ENCODE results near the gene NR5A1. TPM values are rescaled to one million over a fixed set of nuclear protein-coding genes. Genes with fewer than 3 reads are reported as not detected.

NR5A1 gene
- total and polyA plus RNA-seq, 2 of the 13 experiments (the other 11 are each of a cell fraction or from before 2014, with no cell fraction given) = 28.9 to 44.7 TPM

- TF ChIP-seq CTCF (CRISPR knock-in tag; IDR thresholded peaks at IDR 0.05) (no peak), XBP1 (CRISPR knock-in tag; IDR thresholded peaks at IDR 0.05) (no peak), THRA (CRISPR knock-in tag; IDR thresholded peaks at IDR 0.05; ENCODE audit: borderline replicate concordance) (no peak), ZNF275 (CRISPR knock-in tag; IDR thresholded peaks at IDR 0.05; ENCODE audit: borderline replicate concordance) (no peak)
Measured at GRCh38 chr9:124499216-124499615, 8.0 kb downstream of the NR5A1 start (continued).

- in situ Hi-C loops (cut with HindIII; ENCODE audit: extremely low pct_ligation_motif_present, low pct_unique_long_range_greater_than_20kb) = no loop called here
- CTCF ChIA-PET (ENCODE audit: low intra/inter-chr PET ratio, low total read pairs) = no interaction called here
- no peak for FAIRE-seq
Measured at GRCh38 chr9:124498499-124499146, 8.6 kb downstream of the NR5A1 start.

More at GRCh38 chr9:124498499-124499146, 8.6 kb downstream of the NR5A1 start:
- H3K27ac ChIP-seq (ENCODE audit: extremely low read length, insufficient read depth, low read length) = peak overlapping the region; percentile 50
- H3K79me2 ChIP-seq (ENCODE audit: insufficient read depth, low read length) = no peaks in the 10 kb centered on the region
- H3K9ac ChIP-seq (ENCODE audit: insufficient read depth, low read depth, low read length) = no peak overlapping the region
- peak overlapping the region in 1 of 3 experiments; percentile 9; a peak in 1 of 6 replicates for H3K4me3 ChIP-seq (replicated peaks in 1 of 3; ENCODE audit: insufficient read depth in 1 of 3, low read depth in 2 of 3, low read length in 3 of 3)
- peaks cover 10 to 15% of the 10 kb centered on the region in 2 experiments; a peak in 2 of 5 replicates for H3K36me3 ChIP-seq (replicated peaks in 1 of 2; ENCODE audit: control insufficient read depth in 1 of 2, insufficient read depth in 2 of 2, low read length in 2 of 2)
- no peak overlapping the region for H2AFZ ChIP-seq (ENCODE audit: low read length)
- ATAC-seq (peak; percentile 3; the same call in 2 of the 3 replicates), DNase-seq (ENCODE audit: low spot score) (no peak)
- peak overlapping the region; percentile 35 for H3K4me2 ChIP-seq (ENCODE audit: low read depth, low read length)
- peak; percentile 52 for TF ChIP-seq AGO2 (optimal IDR thresholded peaks at IDR 0.05; ENCODE audit: low read depth, low read length)
- no peak for TF ChIP-seq ZNF235 (CRISPR knock-in tag; IDR thresholded peaks at IDR 0.05; ENCODE audit: borderline replicate concordance)
- TF ChIP-seq ZNF687 (CRISPR knock-in tag; IDR thresholded peaks at IDR 0.05) = peak; percentile 57
- 0 out of 2 replicates have a peak, but pooled peaks have one; percentile 57 for TF ChIP-seq KDM5B (CRISPR knock-in tag; IDR thresholded peaks at IDR 0.05; ENCODE audit: borderline replicate concordance)
- TF ChIP-seq CCDC6 (CRISPR knock-in tag; IDR thresholded peaks at IDR 0.05) = 0 out of 2 replicates have a peak, but pooled peaks have one; percentile 33
- TF ChIP-seq RBFOX2 (IDR thresholded peaks at IDR 0.05; ENCODE audit: low read depth, low read length) = peak; percentile 46
- TF ChIP-seq TOE1 (CRISPR knock-in tag; IDR thresholded peaks at IDR 0.05) = no peak
- no peak for TF ChIP-seq GATAD1 (CRISPR knock-in tag; IDR thresholded peaks at IDR 0.05)
- peaks cover 27% of the 10 kb centered on the region for H3K4me1 ChIP-seq (ENCODE audit: insufficient read depth, low read length)
- no peaks in the 10 kb centered on the region for H3K9me3 ChIP-seq (ENCODE audit: low read length)
- H3K27me3 ChIP-seq (ENCODE audit: control insufficient read depth in 1 of 2, insufficient read depth in 2 of 2, low read length in 2 of 2) = no peaks in the 10 kb centered on the region
- no TSS peak for BruUV-seq (replicated peaks)
- POLR2A ChIA-PET = interaction anchor here (1.3 to 1.7 kb wide), 2 partner anchors 8 to 13 kb away, joined by 3 read pairs; no protein-coding TSS in a partner anchor
- WGBS (ENCODE audit: low lambda C conversion rate) = 21% methylated on average over 2 of the region's 15 CpGs
- no peaks in the 10 kb centered on the region for H4K20me1 ChIP-seq (ENCODE audit: insufficient read depth, low read length)
- intact Hi-C loops (cut with micrococcal nuclease; ENCODE audit: unreplicated experiment) = no loop called here
